ENCODE measurements around the gene SMIM31. TPM values are rescaled to one million over a fixed set of nuclear protein-coding genes. Genes with fewer than 3 reads are reported as not detected.
A peak's percentile ranks its signal among the peaks of the same experiment; 100 is the strongest.

SMIM31 gene
- total and polyA plus RNA-seq, 4 donors: 1.0 to 3.8 (median 2.3) TPM

DNA sequence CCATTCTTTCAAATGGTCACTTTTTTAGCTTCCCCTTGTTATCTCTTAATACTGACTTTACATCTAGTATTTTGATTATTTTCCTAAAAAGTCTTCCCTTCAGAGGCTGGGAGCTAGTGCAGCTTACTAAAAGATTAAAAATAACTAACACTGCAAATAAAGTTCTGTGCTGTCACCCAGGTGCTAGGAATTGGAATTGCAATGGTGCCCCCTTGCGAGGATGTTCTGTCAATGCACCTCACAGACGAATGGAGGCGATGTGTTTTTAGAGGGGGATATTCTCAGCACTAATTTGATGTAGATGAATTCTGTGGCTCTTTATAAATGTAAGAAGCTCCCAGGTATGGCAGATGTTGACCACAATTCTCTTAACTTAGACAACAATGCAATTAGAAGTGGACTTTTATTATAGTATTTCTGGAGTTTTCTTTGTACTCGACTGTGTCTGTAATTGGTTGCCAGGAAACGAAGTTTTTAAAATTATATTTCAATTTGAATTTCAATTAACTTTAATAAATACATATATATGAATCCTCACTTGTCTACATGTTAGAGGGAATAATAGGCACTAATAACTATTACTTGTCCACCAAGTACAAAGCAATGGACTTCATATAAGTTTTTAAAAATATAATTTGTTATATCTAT is 22.0 kb upstream of the SMIM31 start:
- no peaks in the 10 kb centered on the region for H3K27me3 ChIP-seq (ENCODE audit: control insufficient read depth in 3 of 3, insufficient read depth in 3 of 3, low read length in 2 of 3)
- H3K9ac ChIP-seq (ENCODE audit: insufficient read depth in 1 of 2, low read length in 2 of 2): no peak overlapping the region
- H3K36me3 ChIP-seq (ENCODE audit: control insufficient read depth in 4 of 4, insufficient read depth in 4 of 4, low read length in 4 of 4): no peaks in the 10 kb centered on the region
- WGBS, 2 donors: 33 to 35% methylated on average over 5 of the region's 5 CpGs
- DNase-seq (peak; percentile 61 to 79 (median 79)), ATAC-seq (ENCODE audit: insufficient read depth, low FRiP score) (no peak)
- no peak overlapping the region for H3K27ac ChIP-seq (ENCODE audit: low read depth in 1 of 2, low read length in 1 of 2)
- no peak overlapping the region for H3K4me3 ChIP-seq
- no peaks in the 10 kb centered on the region for H3K9me3 ChIP-seq (ENCODE audit: control insufficient read depth in 4 of 4, insufficient read depth in 3 of 4, low read length in 3 of 4)
- H3K4me1 ChIP-seq (ENCODE audit: control insufficient read depth in 5 of 5, insufficient read depth in 5 of 5, low read length in 5 of 5): peaks cover 0 to 5% (median 0%) of the 10 kb centered on the region in 5 donors
- TF ChIP-seq CTCF (IDR thresholded peaks at IDR 0.05; ENCODE audit: control extremely low read depth, extremely low read depth): peak; percentile 11

DNA sequence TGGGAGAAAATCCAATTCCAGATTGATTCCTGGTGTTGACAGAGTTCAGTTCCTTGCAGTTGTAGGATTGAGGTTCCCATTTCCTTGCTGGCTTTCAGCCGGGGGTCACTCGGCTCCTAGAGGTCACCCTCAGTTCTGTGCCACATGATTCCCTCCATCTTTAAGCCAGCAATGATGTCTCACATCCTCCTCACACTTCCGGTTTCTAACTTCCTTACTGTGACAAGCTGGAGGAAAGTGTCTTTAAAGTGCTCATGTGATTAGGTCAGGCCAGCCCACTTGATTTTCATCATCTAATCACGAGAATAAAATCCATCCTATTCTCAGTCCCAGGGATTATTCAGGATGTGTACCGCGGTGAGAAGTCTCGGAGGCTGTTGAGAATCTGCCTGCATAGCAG is 19.4 kb upstream of the SMIM31 start:
- TF ChIP-seq CTCF (IDR thresholded peaks at IDR 0.05; ENCODE audit: control extremely low read depth, extremely low read depth): no peak
- WGBS, 2 donors: 59 to 63% methylated on average over 7 of the region's 7 CpGs
- H3K36me3 ChIP-seq (ENCODE audit: control insufficient read depth in 4 of 4, insufficient read depth in 4 of 4, low read length in 4 of 4): no peaks in the 10 kb centered on the region
- no peak overlapping the region for H3K27ac ChIP-seq (ENCODE audit: low read depth in 1 of 2, low read length in 1 of 2)
- no peak for DNase-seq
- no peak overlapping the region for H3K4me3 ChIP-seq
- peaks cover 0 to 5% (median 0%) of the 10 kb centered on the region in 5 donors for H3K4me1 ChIP-seq (ENCODE audit: control insufficient read depth in 5 of 5, insufficient read depth in 5 of 5, low read length in 5 of 5)
- no peak overlapping the region for H3K9ac ChIP-seq (ENCODE audit: insufficient read depth in 1 of 2, low read length in 2 of 2)
- no peak for ATAC-seq (ENCODE audit: insufficient read depth, low FRiP score)
- no peaks in the 10 kb centered on the region for H3K9me3 ChIP-seq (ENCODE audit: control insufficient read depth in 4 of 4, insufficient read depth in 3 of 4, low read length in 3 of 4)
- H3K27me3 ChIP-seq (ENCODE audit: control insufficient read depth in 3 of 3, insufficient read depth in 3 of 3, low read length in 2 of 3): no peaks in the 10 kb centered on the region

GRCh38 chr4:164748375-164748774 is 5.6 kb upstream of the SMIM31 start:
- no peak for TF ChIP-seq CTCF (IDR thresholded peaks at IDR 0.05; ENCODE audit: control extremely low read depth, extremely low read depth)
- H3K36me3 ChIP-seq (ENCODE audit: control insufficient read depth in 4 of 4, insufficient read depth in 4 of 4, low read length in 4 of 4): no peaks in the 10 kb centered on the region
- no peak for ATAC-seq (ENCODE audit: insufficient read depth, low FRiP score)
- H3K9me3 ChIP-seq (ENCODE audit: control insufficient read depth in 4 of 4, insufficient read depth in 3 of 4, low read length in 3 of 4): no peaks in the 10 kb centered on the region
- no peak overlapping the region for H3K9ac ChIP-seq (ENCODE audit: insufficient read depth in 1 of 2, low read length in 2 of 2)
- H3K27me3 ChIP-seq (ENCODE audit: control insufficient read depth in 3 of 3, insufficient read depth in 3 of 3, low read length in 2 of 3): no peaks in the 10 kb centered on the region
- DNase-seq: peak in 2 of 3 donors; percentile 50 to 65
- 54 to 61% methylated on average over 3 of the region's 3 CpGs for WGBS, 2 donors
- H3K4me1 ChIP-seq (ENCODE audit: control insufficient read depth in 5 of 5, insufficient read depth in 5 of 5, low read length in 5 of 5): no peaks in the 10 kb centered on the region
- no peak overlapping the region for H3K27ac ChIP-seq (ENCODE audit: low read depth in 1 of 2, low read length in 1 of 2)
- no peak overlapping the region for H3K4me3 ChIP-seq

- H3K4me3 ChIP-seq: no peak overlapping the region
- TF ChIP-seq CTCF (IDR thresholded peaks at IDR 0.05; ENCODE audit: control extremely low read depth, extremely low read depth): no peak
- H3K9ac ChIP-seq (ENCODE audit: insufficient read depth in 1 of 2, low read length in 2 of 2): no peak overlapping the region
- no peaks in the 10 kb centered on the region for H3K27me3 ChIP-seq (ENCODE audit: control insufficient read depth in 3 of 3, insufficient read depth in 3 of 3, low read length in 2 of 3)
- H3K36me3 ChIP-seq (ENCODE audit: control insufficient read depth in 4 of 4, insufficient read depth in 4 of 4, low read length in 4 of 4): no peaks in the 10 kb centered on the region
- no peaks in the 10 kb centered on the region for H3K4me1 ChIP-seq (ENCODE audit: control insufficient read depth in 5 of 5, insufficient read depth in 5 of 5, low read length in 5 of 5)
- DNase-seq (no peak), ATAC-seq (ENCODE audit: insufficient read depth, low FRiP score) (no peak)
- 82% methylated on average over 1 of the region's 1 CpG; no CpG with 5 or more reads in 1 of the 2 donors for WGBS, 2 donors
- no peak overlapping the region for H3K27ac ChIP-seq (ENCODE audit: low read depth in 1 of 2, low read length in 1 of 2)
- no peaks in the 10 kb centered on the region for H3K9me3 ChIP-seq (ENCODE audit: control insufficient read depth in 4 of 4, insufficient read depth in 3 of 4, low read length in 3 of 4)
These were observed 1.5 kb downstream of the SMIM31 start for GRCh38 chr4:164755432-164755831.
